ENCODE results near the gene PSMB7. TPM values are rescaled to one million over a fixed set of nuclear protein-coding genes. Genes with fewer than 3 reads are reported as not detected.

PSMB7 gene
- total and polyA plus RNA-seq, 4 donors, result 86.1 to 194 (median 149) TPM

DNA sequence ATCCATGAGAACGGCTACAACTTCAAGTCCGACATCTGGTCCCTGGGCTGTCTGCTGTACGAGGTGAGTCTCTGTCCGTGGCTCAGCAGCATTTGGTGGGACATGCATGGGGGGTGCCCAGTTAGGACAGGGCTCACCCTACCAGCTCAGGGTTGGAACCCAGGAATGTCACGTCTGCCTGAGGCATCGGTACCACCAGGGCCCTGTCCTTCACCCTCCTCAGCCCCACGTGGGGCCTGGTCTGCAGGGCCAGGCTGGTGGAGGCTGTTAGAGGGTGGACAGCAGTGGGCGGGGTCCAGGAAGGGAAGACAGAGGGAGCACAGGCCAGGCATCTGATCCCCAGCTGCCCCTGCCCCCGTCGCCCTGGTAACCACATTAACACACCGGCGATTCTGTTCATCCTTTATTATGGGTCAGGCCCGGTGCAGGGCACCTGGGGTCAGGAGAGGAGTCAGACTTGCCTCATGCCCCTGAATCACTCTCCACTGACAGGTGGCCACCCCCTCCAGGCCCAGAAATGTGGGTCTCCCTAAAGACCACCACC is 75.6 kb downstream of the PSMB7 start:
- H3K36me3 ChIP-seq (ENCODE audit: control insufficient read depth in 4 of 4, insufficient read depth in 4 of 4, low read length in 4 of 4), result peaks cover 0 to 58% (median 18%) of the 10 kb centered on the region in 4 donors
- peaks cover 0 to 18% (median 7%) of the 10 kb centered on the region in 5 donors for H3K4me1 ChIP-seq (ENCODE audit: control insufficient read depth in 5 of 5, insufficient read depth in 5 of 5, low read length in 5 of 5)
- peaks cover 0 to 4% (median 0%) of the 10 kb centered on the region in 4 donors for H3K9me3 ChIP-seq (ENCODE audit: control insufficient read depth in 4 of 4, insufficient read depth in 3 of 4, low read length in 3 of 4)
- WGBS, 2 donors, result 88 to 96% methylated on average over 13 of the region's 13 CpGs
- ATAC-seq (ENCODE audit: insufficient read depth, low FRiP score) (no peak), DNase-seq (no peak)
- no peaks in the 10 kb centered on the region for H3K27me3 ChIP-seq (ENCODE audit: control insufficient read depth in 3 of 3, insufficient read depth in 3 of 3, low read length in 2 of 3)
- TF ChIP-seq, protein P1, sequence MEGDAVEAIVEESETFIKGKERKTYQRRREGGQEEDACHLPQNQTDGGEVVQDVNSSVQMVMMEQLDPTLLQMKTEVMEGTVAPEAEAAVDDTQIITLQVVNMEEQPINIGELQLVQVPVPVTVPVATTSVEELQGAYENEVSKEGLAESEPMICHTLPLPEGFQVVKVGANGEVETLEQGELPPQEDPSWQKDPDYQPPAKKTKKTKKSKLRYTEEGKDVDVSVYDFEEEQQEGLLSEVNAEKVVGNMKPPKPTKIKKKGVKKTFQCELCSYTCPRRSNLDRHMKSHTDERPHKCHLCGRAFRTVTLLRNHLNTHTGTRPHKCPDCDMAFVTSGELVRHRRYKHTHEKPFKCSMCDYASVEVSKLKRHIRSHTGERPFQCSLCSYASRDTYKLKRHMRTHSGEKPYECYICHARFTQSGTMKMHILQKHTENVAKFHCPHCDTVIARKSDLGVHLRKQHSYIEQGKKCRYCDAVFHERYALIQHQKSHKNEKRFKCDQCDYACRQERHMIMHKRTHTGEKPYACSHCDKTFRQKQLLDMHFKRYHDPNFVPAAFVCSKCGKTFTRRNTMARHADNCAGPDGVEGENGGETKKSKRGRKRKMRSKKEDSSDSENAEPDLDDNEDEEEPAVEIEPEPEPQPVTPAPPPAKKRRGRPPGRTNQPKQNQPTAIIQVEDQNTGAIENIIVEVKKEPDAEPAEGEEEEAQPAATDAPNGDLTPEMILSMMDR (IDR thresholded peaks at IDR 0.05; ENCODE audit: control extremely low read depth, extremely low read depth), result no peak
- no peak overlapping the region for H3K9ac ChIP-seq (ENCODE audit: insufficient read depth in 1 of 2, low read length in 2 of 2)
- no peak overlapping the region for H3K4me3 ChIP-seq
- H3K27ac ChIP-seq (ENCODE audit: low read depth in 1 of 2, low read length in 1 of 2), result no peak overlapping the region

DNA sequence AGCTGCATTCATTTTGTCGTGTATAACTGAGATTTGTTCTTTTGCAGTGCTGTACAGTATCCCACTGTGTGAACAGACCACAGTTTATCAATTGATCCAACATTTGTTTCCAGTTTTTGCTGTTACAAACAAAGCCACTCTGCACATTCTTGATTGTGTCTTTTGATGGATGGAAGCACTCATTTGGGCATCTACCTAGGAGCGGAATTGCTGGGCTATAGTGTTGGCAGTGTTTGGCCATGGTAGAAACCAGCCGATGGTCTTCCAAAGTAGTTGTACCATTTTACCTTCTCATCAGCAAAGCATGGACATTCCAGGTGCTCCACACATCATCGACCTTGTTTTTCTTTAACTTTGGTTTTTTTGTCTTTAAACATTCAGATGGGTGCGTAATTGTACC is 77.7 kb downstream of the PSMB7 start:
- Histone ChIP-seq H3K36me3 (ENCODE audit: control insufficient read depth in 4 of 4, insufficient read depth in 4 of 4, low read length in 4 of 4) (peaks cover 0 to 50% (median 18%) of the 10 kb centered on the region in 4 donors), H3K4me1 (ENCODE audit: control insufficient read depth in 5 of 5, insufficient read depth in 5 of 5, low read length in 5 of 5) (peaks cover 0 to 4% (median 1%) of the 10 kb centered on the region in 5 donors), H3K9ac (ENCODE audit: insufficient read depth in 1 of 2, low read length in 2 of 2) (no peak overlapping the region), H3K9me3 (ENCODE audit: control insufficient read depth in 4 of 4, insufficient read depth in 3 of 4, low read length in 3 of 4) (peaks cover 0 to 4% (median 0%) of the 10 kb centered on the region in 4 donors), H3K4me3 (no peak overlapping the region), H3K27me3 (ENCODE audit: control insufficient read depth in 3 of 3, insufficient read depth in 3 of 3, low read length in 2 of 3) (no peaks in the 10 kb centered on the region), H3K27ac (ENCODE audit: low read depth in 1 of 2, low read length in 1 of 2) (no peak overlapping the region)
- 99% methylated on average over 5 of the region's 5 CpGs for WGBS, 2 donors
- TF ChIP-seq, protein P1 (IDR thresholded peaks at IDR 0.05; ENCODE audit: control extremely low read depth, extremely low read depth), result no peak
- DNase-seq (no peak), ATAC-seq (ENCODE audit: insufficient read depth, low FRiP score) (no peak)

DNA sequence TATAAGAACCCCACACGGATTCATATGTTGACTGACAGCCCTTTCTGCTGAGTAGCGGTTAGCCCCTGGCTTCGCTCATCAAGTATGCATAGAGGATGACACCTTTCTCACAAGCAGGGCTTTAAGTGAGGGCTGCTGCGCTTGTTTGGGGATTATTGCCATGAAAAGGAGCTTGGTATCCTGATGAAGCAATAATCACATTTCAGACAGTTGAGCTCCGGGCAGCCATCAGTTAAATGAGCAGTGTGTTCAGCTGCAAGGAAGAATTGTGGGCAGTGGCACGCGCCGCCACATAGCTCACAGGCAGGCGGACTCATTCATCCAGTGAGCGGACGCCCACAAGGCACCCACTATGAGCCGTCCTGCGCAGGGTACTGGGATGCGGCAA is 79.9 kb downstream of the PSMB7 start:
- no peaks in the 10 kb centered on the region for H3K27me3 ChIP-seq (ENCODE audit: control insufficient read depth in 3 of 3, insufficient read depth in 3 of 3, low read length in 2 of 3)
- no peaks in the 10 kb centered on the region for H3K4me1 ChIP-seq (ENCODE audit: control insufficient read depth in 5 of 5, insufficient read depth in 5 of 5, low read length in 5 of 5)
- ATAC-seq (ENCODE audit: insufficient read depth, low FRiP score), result no peak
- H3K27ac ChIP-seq (ENCODE audit: low read depth in 1 of 2, low read length in 1 of 2), result no peak overlapping the region
- H3K4me3 ChIP-seq, result no peak overlapping the region
- peaks cover 0 to 4% (median 0%) of the 10 kb centered on the region in 4 donors for H3K9me3 ChIP-seq (ENCODE audit: control insufficient read depth in 4 of 4, insufficient read depth in 3 of 4, low read length in 3 of 4)
- 87 to 90% methylated on average over 14 of the region's 14 CpGs for WGBS, 2 donors
- no peak overlapping the region for H3K9ac ChIP-seq (ENCODE audit: insufficient read depth in 1 of 2, low read length in 2 of 2)
- H3K36me3 ChIP-seq (ENCODE audit: control insufficient read depth in 4 of 4, insufficient read depth in 4 of 4, low read length in 4 of 4), result peaks cover 0 to 53% (median 20%) of the 10 kb centered on the region in 4 donors
- TF ChIP-seq, protein P1 (IDR thresholded peaks at IDR 0.05; ENCODE audit: control extremely low read depth, extremely low read depth), result no peak
- no peak for DNase-seq

Data from lung (tissue), 12 donors.